Nephron (organoid): ENCODE measurements around the gene ZNF827.
A peak's percentile ranks its signal among the peaks of the same experiment; 100 is the strongest.

Experiments
- H3K27ac Mint-ChIP-seq, 3 experiments: 2 replicates each; pipeline ENCODE4 v1.8.0; 2020; ENCODE audit warnings: mixed read lengths in 3 of 3, mild to moderate bottlenecking in 2 of 3, moderate library complexity in 1 of 3
- H3K27me3 Mint-ChIP-seq: 2 replicates; pipeline ENCODE4 v1.8.0; 2021; ENCODE audit warnings: low read depth, mild to moderate bottlenecking, moderate library complexity, mixed read lengths
- H3K36me3 Mint-ChIP-seq: 2 replicates; pipeline ENCODE4 v1.8.0; 2020; ENCODE audit warnings: low read depth, mixed read lengths
- H3K4me1 Mint-ChIP-seq: 2 replicates; pipeline ENCODE4 v1.8.0; 2020; ENCODE audit warnings: mixed read lengths
- H3K4me3 Mint-ChIP-seq, 3 experiments: 2 replicates each; pipeline ENCODE4 v1.8.0; 2020; ENCODE audit warnings: mild to moderate bottlenecking in 3 of 3, mixed read lengths in 3 of 3, moderate library complexity in 2 of 3
- H3K9me3 Mint-ChIP-seq: 2 replicates; pipeline ENCODE4 v1.8.0; 2020; ENCODE audit warnings: mixed read lengths
- TF ChIP-seq, protein P1 (sequence below), 3 experiments: fragments of 200-600 bp; sonication (generic); IDR thresholded peaks; one replicate each; pipeline ENCODE4 v1.5.0; 2021; ENCODE audit warnings: antibody characterized with exemption in 3 of 3; ENCODE audit not compliant: unreplicated experiment in 3 of 3

The ZNF827 gene

DNA sequence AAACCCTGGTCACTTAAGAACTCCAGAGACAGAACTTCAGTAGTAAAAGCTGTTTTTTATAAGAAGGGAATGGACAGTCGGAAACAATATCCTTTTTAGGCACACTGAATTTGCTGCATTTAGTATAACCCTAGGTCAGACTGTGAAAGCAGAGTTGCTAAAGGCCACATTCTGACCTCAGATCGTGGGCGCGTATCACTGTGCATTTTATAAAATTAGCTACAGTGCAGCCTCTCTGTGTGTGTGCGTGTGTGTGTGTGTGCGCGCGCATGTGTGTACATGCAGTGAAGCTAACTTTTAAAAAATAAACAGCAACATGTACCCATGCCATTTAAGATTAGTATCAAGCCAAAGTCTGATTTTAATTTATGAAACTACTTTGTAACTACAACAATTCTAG lies 8.0 kb downstream of the ZNF827 start:
- no peaks in the 10 kb centered on the region for H3K27me3 Mint-ChIP-seq
- H3K36me3 Mint-ChIP-seq = peaks cover 35% of the 10 kb centered on the region
- TF ChIP-seq, protein P1, sequence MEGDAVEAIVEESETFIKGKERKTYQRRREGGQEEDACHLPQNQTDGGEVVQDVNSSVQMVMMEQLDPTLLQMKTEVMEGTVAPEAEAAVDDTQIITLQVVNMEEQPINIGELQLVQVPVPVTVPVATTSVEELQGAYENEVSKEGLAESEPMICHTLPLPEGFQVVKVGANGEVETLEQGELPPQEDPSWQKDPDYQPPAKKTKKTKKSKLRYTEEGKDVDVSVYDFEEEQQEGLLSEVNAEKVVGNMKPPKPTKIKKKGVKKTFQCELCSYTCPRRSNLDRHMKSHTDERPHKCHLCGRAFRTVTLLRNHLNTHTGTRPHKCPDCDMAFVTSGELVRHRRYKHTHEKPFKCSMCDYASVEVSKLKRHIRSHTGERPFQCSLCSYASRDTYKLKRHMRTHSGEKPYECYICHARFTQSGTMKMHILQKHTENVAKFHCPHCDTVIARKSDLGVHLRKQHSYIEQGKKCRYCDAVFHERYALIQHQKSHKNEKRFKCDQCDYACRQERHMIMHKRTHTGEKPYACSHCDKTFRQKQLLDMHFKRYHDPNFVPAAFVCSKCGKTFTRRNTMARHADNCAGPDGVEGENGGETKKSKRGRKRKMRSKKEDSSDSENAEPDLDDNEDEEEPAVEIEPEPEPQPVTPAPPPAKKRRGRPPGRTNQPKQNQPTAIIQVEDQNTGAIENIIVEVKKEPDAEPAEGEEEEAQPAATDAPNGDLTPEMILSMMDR (IDR thresholded peaks at IDR 0.05; ENCODE audit: unreplicated experiment in 3 of 3) = no peak
- H3K4me3 Mint-ChIP-seq = peak overlapping the region in 1 of 3 experiments; percentile 4
- H3K9me3 Mint-ChIP-seq = peaks cover 8% of the 10 kb centered on the region
- peak overlapping the region; percentile 24 to 71 (median 31) for H3K27ac Mint-ChIP-seq
- H3K4me1 Mint-ChIP-seq = peaks cover 54% of the 10 kb centered on the region

DNA sequence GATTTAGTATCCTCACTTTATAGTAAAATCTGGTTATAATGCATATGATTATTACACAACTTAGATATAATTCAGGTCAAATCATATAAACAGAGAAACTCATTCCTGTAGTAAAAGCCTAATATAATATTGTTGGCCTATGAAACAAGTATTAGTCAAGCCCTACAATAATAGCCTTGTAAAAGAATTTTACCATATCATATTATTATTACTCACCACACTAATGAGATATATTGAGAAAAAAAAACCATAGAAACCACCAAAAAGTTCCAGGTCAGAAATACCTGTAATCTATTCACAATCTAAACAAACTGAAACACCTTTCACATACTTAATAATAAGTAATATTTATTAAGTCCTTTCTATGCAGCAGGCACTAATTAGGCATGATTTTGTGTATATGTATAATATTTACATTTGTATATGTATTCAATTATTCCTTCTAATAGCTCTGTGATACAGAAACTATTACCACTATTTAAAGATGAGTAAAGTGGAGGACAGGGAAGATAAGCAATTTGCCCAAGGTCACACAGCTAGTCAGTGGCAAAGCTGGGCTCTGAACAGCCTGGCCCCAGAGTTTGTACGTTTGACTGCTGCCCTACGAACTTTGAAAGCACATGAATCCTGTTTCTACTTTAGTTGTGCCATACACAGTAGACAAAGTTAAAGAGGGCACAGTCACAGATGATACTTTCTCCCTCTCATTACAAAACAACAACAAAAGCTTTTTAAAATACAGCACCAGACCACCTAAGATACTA lies 9.0 kb downstream of the ZNF827 start:
- H3K27ac Mint-ChIP-seq = peak overlapping the region; percentile 24 to 64 (median 31)
- H3K9me3 Mint-ChIP-seq = peaks cover 16% of the 10 kb centered on the region
- H3K36me3 Mint-ChIP-seq = peaks cover 45% of the 10 kb centered on the region
- peaks cover 44% of the 10 kb centered on the region for H3K4me1 Mint-ChIP-seq
- H3K27me3 Mint-ChIP-seq = no peaks in the 10 kb centered on the region
- no peak overlapping the region for H3K4me3 Mint-ChIP-seq
- TF ChIP-seq, protein P1 (IDR thresholded peaks at IDR 0.05; ENCODE audit: unreplicated experiment in 3 of 3) = no peak

DNA sequence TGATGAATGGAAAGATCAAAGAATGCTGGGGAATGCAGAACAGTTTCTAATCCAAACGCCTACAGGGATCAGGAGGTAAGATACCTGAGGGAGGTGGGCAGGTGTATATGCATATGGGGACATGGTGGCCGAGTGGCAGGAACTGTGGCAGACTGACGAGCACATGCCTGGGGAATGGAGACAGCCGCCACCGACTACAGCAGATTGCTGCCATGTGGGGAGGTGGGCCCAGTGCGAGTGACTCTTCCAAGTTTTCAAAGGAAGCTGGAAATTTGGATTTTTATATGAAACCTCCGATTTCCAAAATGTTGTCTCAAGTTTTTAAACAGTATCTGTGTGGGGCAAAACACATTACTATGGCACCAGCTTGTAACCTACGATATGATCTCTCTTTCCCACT lies 9.9 kb downstream of the ZNF827 start:
- Mint-ChIP-seq H3K27me3 (no peaks in the 10 kb centered on the region), H3K4me1 (peaks cover 35% of the 10 kb centered on the region), H3K9me3 (peaks cover 20% of the 10 kb centered on the region), H3K36me3 (peaks cover 52% of the 10 kb centered on the region), H3K27ac (no peak overlapping the region), H3K4me3 (no peak overlapping the region)
- TF ChIP-seq, protein P1 (IDR thresholded peaks at IDR 0.05; ENCODE audit: unreplicated experiment in 3 of 3) = no peak

DNA sequence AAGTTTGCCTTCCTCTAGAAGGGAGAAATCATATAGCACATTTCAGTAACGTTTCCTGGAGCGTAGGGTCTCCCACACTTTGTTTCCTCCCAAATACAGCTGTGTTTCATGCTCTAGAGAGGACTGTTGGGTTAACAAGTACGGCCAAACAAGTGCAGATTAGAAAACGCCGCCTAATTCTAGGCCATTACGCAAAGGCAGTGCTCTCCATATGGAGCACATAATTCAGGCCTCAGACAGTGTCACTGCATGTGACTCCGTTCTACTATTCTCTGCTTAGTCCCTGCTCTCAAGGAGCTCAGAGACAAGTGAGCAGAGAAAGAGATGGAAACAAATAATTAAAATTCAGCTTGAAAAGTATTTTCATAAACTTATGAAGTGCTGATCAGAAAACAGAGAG lies 11.6 kb downstream of the ZNF827 start:
- H3K27ac Mint-ChIP-seq = no peak overlapping the region

DNA sequence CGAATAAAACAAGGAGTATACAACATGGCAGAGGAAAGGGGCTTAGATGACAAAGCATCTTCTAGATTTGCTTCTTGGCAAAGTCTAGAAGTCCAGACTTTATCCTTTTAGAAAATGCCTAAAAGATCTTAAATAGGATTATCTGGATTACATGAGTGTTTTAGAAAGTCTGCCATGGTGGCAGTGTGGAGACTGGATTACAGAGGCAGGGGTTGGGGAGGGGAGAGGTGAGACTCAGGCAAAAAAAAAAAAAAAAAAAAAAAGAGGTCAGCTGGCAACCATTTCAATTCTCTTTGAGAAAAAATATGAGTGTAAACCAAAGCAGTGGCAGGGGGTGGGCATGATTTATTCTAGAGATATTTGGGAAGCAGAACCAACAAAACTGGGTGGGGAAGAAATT lies 17.4 kb downstream of the ZNF827 start:
- Mint-ChIP-seq H3K36me3 (peaks cover 73% of the 10 kb centered on the region), H3K27ac (no peak overlapping the region), H3K4me3 (no peak overlapping the region)

More for the DNA sequence above, 11.6 kb downstream of the ZNF827 start:
- Mint-ChIP-seq H3K9me3 (peaks cover 20% of the 10 kb centered on the region), H3K4me1 (peaks cover 26% of the 10 kb centered on the region), H3K27me3 (no peaks in the 10 kb centered on the region), H3K4me3 (no peak overlapping the region), H3K36me3 (peaks cover 55% of the 10 kb centered on the region)
- TF ChIP-seq, protein P1 (IDR thresholded peaks at IDR 0.05; ENCODE audit: unreplicated experiment in 3 of 3) = no peak

More for the DNA sequence above, 17.4 kb downstream of the ZNF827 start:
- no peaks in the 10 kb centered on the region for H3K27me3 Mint-ChIP-seq
- H3K9me3 Mint-ChIP-seq = peaks cover 19% of the 10 kb centered on the region
- TF ChIP-seq, protein P1 (IDR thresholded peaks at IDR 0.05; ENCODE audit: unreplicated experiment in 3 of 3) = no peak
- peaks cover 6% of the 10 kb centered on the region for H3K4me1 Mint-ChIP-seq
